ENCODE data around the gene RASGRP4.
"Not testable (repeated sequence)": the region's sequence is repeated elsewhere in the genome, so short reads cannot be mapped to it uniquely, and the experiment has no call there.

Gene RASGRP4

DNA sequence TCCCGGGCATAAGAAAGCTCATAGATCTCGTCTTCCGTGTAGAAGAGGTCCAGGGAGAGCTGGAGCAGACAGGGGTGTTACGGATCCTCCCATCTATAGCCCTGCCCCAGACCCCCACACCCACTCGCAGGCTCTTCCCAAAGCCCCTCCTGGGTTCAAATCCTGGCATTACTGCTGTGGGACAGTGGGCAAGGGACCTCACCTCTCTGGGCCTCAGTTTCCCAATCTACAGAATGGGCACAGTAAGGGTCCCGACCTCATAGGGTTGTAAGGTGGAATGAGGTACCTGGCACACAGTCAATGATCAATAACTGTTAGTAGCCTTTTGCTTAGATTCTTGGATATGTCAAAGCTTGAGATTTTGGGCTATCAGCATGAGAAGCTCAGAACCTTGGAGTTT is 12.6 kb downstream of the RASGRP4 start:
- DNase-seq (ENCODE audit: low read depth in 2 of 2) = no peak

DNA sequence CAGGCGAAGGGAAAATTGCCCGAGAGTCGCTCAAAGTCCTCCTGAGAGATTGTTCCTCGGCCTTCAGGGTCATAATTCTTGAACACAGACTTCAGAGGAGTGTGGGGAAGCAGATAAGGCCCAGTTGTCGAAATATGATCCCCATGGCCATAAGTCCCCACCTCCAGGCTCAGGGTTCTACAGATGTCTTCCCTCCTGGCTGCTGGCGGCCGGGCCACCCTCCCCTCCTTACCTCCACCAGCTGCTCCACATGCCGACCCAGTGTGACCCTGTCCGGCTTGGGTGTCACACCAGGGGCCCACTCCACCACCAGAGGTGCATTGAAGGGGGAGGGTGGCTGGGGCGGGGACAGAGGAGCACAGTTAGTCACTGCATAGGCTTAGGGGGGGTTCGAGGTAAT is 13.1 kb downstream of the RASGRP4 start:
- no peak for DNase-seq (ENCODE audit: low read depth in 2 of 2)

- no peak for DNase-seq (ENCODE audit: low read depth in 2 of 2)
Measured at GRCh38 chr19:38412491-38412890, 13.5 kb downstream of the RASGRP4 start.

DNA sequence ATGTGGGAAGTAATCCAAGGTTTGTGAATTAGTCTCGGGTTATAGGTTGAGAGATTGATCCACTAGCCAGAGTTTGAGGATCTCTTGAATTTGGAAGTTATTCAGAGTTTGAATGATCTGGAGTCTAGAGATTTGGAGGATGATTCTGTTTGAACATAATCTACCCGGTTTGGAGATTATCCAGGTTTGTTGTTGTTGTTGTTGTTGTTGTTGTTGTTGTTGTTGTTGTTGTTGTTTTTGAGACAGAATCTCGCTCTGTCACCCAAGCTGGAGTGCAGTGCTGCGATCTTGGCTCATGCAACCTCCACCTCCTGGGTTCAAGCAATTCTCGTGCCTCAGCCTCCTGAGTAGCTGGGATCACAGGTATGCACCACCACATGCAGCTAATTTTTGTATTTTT is 14.1 kb downstream of the RASGRP4 start:
- DNase-seq (ENCODE audit: low read depth in 2 of 2) = not testable (repeated sequence)

GRCh38 chr19:38411041-38411712 is 14.8 kb downstream of the RASGRP4 start:
- no peak for DNase-seq (ENCODE audit: low read depth in 2 of 2)

DNA sequence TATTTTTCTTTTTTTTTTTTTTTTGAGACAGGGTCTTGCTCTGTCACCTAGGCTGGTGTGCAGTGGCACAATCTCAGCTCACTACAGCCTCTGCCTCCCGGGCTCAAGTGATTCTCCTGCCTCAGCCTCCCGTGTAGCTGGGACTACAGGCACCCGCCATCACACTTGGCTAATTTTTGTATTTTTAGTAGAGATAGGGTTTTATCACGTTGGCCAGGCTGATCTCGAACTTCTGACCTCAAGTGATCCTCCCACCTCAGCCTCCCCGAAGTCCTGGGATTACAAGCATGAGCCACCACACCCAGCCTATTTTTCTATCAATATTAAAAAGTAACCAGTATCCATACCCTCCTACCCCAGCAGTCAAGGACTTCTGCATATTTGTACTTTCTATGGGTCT is 15.6 kb downstream of the RASGRP4 start:
- DNase-seq (ENCODE audit: low read depth in 2 of 2) = not testable (repeated sequence)

GRCh38 chr19:38409631-38410133 is 16.3 kb downstream of the RASGRP4 start:
- DNase-seq (ENCODE audit: low read depth in 2 of 2) = no peak

DNA sequence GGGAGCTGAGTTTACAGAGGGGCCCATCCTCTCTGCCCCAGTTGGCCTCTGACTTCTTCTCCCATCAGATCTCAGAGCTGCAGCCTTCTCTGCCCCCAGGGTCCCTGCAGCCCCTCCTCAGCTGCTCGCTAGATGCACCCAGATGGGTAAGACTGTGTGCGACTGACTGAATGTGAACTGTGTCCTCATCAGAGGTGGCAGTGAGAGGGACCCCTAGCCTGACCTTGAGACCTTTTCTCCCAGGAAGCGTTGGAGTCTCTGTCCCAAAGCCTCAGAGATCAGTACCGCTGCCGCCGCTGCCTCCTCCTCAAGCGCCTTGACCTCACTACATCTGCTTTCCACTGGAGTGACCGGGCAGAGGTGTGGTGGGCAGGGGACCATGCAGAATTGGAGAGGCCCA is 20.7 kb downstream of the RASGRP4 start:
- DNase-seq (ENCODE audit: low read depth in 2 of 2) = no peak

GRCh38 chr19:38404858-38405257 is 21.2 kb downstream of the RASGRP4 start:
- no peak for DNase-seq (ENCODE audit: low read depth in 2 of 2)

- peak; percentile 94 to 96 for DNase-seq (ENCODE audit: low read depth in 2 of 2)
Measured at GRCh38 chr19:38402967-38403674, 22.9 kb downstream of the RASGRP4 start, which contains the start of gene FAM98C. Gene FAM98C, plus strand, starts transcription at chr19:38403093. Its CDS starts 61 bp downstream, at chr19:38403154.

GRCh38 chr19:38402623-38402966 is 23.4 kb downstream of the RASGRP4 start:
- DNase-seq (ENCODE audit: low read depth in 2 of 2) = no peak

GRCh38 chr19:38401148-38401547 is 24.9 kb downstream of the RASGRP4 start:
- no peak for DNase-seq (ENCODE audit: low read depth in 2 of 2)

DNA sequence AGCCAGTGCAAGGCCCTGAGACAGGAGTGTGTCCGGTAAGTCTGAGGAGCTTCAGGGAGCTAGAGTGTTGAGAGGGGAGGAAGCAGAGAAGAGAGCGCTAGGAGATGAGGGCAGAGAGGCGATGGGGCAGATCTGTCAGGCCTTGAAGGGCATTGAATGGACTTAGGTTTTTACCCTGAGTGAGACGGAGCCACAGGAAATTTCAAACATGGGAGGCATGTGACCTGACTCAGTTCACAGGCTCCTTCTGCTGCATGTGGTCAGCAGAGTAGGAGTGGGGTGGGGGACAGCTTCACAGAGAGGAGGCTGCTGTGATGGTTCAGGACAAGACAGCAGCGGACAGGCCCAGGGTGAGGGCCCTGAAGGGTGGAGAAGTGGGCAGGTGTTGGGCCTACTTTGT is 25.7 kb downstream of the RASGRP4 start:
- DNase-seq (ENCODE audit: low read depth in 2 of 2) = no peak

- no peak for DNase-seq (ENCODE audit: low read depth in 2 of 2)
Measured at GRCh38 chr19:38399537-38399936, 26.5 kb downstream of the RASGRP4 start.

GRCh38 chr19:38399081-38399480 is 26.9 kb downstream of the RASGRP4 start:
- DNase-seq (ENCODE audit: low read depth in 2 of 2) = no peak

DNA sequence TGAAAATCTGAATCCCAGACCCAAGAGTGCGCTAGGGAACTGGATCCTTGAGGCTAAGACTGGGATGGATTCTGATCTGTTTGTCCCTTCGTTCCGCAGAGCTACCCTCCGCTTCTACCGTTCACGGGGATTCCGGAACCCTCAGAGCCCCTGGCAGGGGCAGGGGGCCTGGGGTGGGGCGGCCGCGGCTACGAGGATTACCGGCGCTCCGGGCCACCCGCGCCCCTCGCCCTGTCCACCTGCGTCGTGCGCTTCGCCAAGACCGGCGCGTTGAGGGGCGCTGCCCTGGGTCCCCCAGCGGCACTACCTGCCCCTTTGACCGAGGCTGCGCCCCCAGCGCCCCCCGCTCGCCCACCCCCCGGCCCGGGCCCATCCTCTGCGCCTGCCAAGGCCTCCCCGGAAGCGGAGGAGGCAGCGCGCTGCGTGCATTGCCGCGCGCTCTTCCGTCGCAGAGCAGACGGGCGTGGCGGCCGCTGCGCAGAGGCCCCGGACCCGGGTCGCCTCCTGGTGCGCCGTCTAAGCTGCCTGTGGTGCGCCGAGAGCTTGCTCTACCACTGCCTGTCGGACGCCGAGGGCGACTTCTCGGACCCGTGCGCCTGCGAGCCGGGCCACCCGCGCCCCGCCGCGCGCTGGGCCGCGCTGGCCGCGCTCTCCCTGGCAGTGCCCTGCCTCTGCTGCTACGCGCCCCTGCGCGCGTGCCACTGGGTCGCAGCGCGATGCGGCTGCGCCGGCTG is 30.5 kb downstream of the RASGRP4 start:
- DNase-seq (ENCODE audit: low read depth in 2 of 2) = no peak

GRCh38 chr19:38394488-38394887 is 31.5 kb downstream of the RASGRP4 start:
- peak in 1 of 2 donors; percentile 40 for DNase-seq (ENCODE audit: low read depth in 2 of 2)

DNA sequence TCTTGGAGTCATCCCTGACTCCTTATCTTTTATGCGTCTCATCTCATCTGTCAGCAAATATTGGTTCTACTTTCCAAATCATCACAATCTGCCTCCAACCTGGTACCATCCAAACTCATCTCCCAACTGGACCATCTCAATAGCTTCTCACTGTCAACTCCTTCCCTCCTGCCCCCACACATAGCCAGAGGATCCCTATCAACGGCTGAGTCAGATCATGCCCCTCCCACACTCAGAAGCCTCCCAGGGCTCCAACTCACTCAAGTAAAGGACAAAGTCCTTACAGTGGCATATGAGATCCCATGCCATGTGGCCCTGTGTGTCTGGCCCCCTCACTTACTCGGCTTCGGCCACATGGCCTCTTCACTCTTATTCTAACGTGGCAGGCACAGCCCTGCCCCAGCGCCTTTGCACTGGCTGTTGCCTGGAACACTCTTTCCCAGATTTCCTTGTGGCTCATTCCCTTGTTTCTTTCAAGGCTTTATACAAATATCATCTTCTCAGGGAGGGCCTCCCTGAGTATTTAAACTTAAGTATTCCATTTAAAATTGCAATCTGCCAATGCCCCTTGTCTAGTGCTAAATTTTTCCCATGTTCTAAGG is 33.2 kb downstream of the RASGRP4 start:
- DNase-seq (ENCODE audit: low read depth in 2 of 2) = no peak

- DNase-seq (ENCODE audit: low read depth in 2 of 2) = no peak
Measured at GRCh38 chr19:38391911-38392464, 34.0 kb downstream of the RASGRP4 start.

- no peak for DNase-seq (ENCODE audit: low read depth in 2 of 2)
Measured at GRCh38 chr19:38389957-38390924, 35.8 kb downstream of the RASGRP4 start.
